ENCODE results near the gene CPNE4.

Gene CPNE4

DNA sequence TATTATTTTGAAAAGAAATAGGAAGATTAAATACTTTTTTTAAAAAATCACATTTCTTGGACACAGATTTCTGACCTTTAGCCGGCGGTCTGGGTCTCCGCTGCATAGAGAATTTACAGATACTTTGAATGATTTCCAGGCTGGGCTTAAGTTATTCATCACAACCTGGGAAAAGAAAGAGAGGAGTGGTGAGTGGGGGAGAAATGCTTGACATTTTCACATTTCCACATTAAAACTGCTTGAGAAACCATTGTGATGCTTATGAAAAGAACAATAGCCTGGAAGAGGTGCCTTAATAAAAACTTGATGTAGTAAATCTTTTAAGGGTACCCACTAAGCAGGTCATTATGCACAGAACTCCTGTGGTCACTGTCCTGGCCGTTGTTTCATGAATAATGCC lies 365.2 kb downstream of the CPNE4 start:
- no peak for DNase-seq

GRCh38 chr3:131658771-131659170 lies 376.0 kb downstream of the CPNE4 start:
- no peak for DNase-seq

GRCh38 chr3:131658115-131658514 lies 376.7 kb downstream of the CPNE4 start:
- DNase-seq = no peak

DNA sequence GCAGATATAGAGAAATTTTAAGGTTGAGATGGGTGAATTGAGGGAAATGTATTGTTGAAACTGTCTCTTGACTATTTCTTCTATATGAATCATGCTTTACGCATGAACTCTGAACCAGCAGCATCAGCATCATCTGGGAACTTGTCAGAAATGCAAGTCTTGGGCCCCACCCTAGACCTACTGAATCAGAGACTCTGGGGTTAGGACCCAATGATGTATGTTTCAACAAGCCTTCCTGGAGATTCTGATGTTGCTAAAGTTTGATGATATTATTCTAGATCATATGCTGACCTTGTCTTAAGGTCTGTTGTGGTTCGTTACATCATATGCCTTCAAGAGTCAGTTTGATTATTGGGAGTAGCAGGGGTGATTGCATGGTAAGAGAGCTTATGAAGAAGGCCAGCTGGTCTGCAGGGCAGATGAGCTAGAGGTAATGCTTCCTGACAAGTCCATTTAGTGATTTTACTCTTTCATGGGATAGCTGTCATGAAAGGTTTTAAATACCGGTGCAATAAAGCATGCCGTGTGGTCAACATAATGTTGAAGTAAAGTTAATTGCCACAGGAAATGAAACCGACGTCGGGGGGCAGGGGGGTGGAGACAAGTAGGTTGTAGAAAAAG lies 379.6 kb downstream of the CPNE4 start:
- DNase-seq = no peak

GRCh38 chr3:131645638-131646037 lies 389.2 kb downstream of the CPNE4 start:
- no peak for DNase-seq

GRCh38 chr3:131636266-131636775 lies 398.5 kb downstream of the CPNE4 start:
- DNase-seq = no peak

DNA sequence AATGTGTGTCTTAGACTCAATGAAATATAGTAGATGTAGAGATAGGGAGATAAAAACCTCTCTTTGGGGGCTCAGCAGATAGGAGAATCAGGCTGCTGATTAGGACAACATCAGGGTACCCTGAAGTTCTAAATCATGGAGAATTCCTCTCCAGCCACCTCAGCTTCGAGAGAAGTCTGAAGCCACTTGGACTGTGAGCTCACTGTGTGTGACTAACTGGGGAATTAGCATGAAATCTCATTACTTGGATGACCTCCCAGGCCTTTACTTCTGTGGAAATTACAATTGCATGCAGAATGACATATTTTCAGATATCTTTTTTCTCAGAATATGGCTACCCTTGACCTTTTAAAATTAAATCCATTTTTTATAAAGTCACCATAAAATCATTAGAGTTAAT lies 404.0 kb downstream of the CPNE4 start:
- no peak for DNase-seq

- DNase-seq = peak; percentile 88 to 93
Observed at GRCh38 chr3:131630097-131630496, 404.7 kb downstream of the CPNE4 start.

DNA sequence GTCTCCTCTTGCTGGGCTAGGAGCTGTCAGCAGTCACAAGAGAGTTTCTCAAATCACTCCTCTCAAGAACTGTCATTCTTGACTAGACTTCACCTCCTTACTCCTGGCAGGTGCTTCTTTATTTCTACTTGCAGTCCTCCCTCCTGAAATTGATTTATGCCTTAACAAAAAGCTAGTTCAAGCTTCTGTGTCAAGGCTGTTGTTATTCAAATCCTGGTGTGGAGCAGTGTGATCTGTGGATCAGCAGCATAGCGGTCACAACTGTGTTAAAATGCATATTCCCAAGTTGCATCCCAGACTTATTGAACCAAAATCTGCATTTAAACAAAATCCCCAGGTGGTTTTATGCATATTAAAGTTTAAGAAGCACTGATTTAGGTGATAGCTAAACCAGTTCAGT lies 411.4 kb downstream of the CPNE4 start:
- no peak for DNase-seq

GRCh38 chr3:131622726-131623125 lies 412.1 kb downstream of the CPNE4 start:
- DNase-seq = no peak

DNA sequence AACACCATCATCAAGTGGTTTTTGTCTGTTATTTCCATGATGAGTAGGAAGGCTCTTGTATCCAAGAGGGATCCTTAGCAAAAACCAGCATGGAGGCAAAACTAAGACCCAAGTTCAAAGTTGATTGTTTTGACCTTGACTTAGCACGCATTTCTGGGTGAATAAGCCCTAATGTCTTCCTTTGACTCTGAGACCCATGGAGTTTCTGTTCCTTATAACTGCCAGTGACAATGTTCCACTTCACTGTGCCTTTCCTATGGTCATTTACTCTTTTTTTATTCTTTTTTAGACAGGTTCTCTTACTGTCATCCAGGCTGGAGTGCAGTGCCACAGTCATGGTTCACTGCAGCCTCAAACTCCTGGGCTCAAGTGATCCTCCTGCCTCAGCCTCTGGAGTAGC lies 413.8 kb downstream of the CPNE4 start:
- DNase-seq = no peak

DNA sequence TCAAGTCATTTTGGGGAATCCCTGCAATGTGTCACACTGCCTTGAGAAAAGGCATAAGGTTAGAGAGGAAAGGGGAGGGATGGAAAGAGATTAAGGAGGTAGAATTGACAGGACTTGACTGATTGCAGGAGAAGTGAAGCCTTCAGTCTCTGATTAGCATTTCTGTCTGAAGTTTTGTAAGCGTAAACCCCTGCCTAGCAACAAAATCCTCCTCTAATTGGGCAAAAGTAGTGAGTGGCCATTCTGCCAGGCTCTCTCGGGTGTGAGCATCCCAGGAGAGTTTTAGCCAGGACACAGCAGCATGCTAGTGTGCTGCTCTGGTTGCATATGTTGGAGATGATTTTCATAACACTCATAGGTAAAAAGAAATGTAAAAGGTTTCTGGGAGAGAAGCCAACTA lies 415.0 kb downstream of the CPNE4 start:
- DNase-seq = no peak

- DNase-seq = no peak
Observed at GRCh38 chr3:131616719-131617118, 418.1 kb downstream of the CPNE4 start.

DNA sequence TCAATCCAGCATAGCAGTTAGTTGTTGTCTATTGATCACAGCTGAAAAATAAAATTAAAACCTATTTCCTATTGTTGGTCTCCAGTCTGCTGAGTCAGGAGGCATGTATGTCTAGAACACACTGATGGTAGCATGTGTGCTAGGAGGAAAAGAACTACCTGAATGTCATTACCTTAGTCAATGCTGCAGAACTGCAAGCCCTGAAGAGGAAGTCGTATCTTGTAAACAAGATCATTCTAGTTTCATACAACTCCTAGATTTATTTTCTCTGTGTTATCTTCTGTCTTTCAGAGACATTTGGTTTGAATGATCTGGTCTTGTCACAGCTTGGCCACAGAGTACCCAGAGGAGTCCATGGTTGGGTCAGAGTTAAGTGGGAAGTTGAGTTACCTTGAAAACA lies 422.1 kb downstream of the CPNE4 start:
- DNase-seq = no peak

GRCh38 chr3:131610174-131610573 lies 424.6 kb downstream of the CPNE4 start:
- no peak for DNase-seq

GRCh38 chr3:131608741-131609140 lies 426.1 kb downstream of the CPNE4 start:
- no peak for DNase-seq

GRCh38 chr3:131608296-131608695 lies 426.5 kb downstream of the CPNE4 start:
- DNase-seq = no peak

DNA sequence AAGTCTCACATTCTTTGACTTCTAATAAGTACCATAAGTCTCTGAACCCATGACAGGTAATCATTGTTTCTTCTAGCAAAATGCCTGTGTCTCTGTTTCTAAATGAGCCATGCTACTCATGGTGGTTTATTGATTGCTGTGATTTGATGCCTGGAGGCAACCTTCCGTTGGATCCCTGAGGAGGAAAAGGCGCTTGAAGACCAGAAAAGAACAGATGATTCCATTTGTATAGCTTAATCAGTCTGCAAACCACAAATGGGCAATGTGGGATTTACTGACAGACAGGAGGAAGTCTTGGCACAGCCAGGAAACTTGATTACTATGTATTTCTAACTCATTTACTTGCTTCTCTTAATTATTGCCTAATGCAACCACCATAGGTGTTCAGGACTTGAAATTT lies 428.9 kb downstream of the CPNE4 start:
- DNase-seq = no peak

DNA sequence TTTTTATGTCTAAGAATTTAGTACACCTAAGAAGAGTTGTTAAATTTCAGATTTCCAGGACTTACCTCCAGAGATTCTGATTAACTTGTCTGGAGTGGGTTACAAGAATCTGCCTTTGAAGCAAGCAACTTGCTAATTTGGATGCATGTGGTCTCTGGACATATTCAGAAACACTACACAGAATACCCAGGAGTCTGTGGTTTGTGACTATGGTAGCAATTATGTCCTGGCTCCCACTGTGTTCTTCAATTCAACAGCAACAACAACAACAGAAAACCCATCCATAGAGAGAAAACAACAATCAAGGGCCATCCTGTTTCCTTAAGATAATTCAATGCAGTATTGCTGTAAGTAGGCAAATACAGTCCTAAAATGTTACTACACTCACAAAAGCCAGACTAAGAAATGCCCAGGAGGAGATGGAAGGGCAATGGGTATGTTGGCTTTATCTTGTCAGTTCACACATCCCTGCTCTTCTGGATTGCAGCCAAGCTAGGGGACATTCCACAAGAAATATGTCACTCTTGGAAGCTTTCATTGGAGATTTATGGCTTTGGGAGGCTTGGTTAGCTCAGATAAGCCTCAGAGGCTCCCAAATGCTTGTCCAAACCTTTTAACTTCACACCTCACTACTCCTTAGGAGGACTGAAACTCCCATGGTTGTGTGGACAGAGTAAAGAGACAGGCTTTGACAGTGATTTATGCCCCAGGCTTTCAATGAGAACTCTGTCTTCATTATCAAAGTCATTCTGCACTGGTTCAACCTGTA lies 432.6 kb downstream of the CPNE4 start:
- no peak for DNase-seq

DNA sequence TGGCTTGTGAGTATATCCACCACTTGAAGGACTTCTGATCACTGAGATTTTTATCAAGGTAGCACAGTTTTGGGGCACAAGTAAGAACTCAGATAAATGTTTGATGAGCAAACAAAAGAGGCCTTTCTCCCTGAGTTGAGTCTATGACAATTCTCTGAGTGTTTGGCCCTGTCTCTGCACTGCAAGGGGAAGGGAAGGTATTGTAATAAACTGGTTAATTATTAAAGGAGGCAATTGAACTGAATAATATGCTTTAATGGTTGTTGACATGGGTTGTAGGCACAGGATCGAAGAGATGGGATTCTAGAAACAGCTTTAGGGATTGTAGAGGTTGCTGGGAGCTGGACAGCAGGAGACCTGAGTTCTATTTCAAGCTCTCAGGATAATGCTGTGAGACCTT lies 437.0 kb downstream of the CPNE4 start:
- no peak for DNase-seq

- DNase-seq = no peak
Observed at GRCh38 chr3:131596884-131597283, 437.9 kb downstream of the CPNE4 start.

- DNase-seq = no peak
Observed at GRCh38 chr3:131591394-131592014, 443.3 kb downstream of the CPNE4 start.

- DNase-seq = no peak
Observed at GRCh38 chr3:131586277-131586676, 448.5 kb downstream of the CPNE4 start.

DNA sequence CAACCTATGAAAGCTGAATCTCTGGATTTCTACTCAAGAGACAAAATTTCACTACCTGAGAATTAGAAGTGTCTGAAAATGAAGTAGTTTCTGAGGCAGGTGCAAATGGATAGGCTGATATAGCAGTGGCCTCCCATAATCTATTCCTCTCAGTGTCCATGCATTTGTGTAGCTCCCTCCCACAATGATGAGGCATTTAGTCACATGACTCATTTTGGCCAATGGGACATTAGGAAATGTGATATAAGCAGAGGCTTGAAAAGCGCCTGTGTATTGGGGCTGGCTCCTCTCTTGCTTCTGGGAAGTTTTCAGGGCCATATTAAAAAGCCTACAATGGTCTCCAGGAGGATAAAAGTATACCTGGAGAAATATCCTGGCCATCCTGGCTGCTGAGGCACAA lies 452.4 kb downstream of the CPNE4 start:
- no peak for DNase-seq
